DMS114 treated with DMSO at 0.1 percent for 48 hours (cell line): Measurements from ENCODE around the gene ARMC5.
A peak's percentile ranks its signal among the peaks of the same experiment; 100 is the strongest.
"Not testable (repeated sequence)": the region's sequence is repeated elsewhere in the genome, so short reads cannot be mapped to it uniquely, and the experiment has no call there.

Experiments
- DNase-seq: peaks from one replicate; lab custom pipeline; 2025; ENCODE audit not compliant: unreplicated experiment; lab: John Stamatoyannopoulos, UW

Gene ARMC5

DNA sequence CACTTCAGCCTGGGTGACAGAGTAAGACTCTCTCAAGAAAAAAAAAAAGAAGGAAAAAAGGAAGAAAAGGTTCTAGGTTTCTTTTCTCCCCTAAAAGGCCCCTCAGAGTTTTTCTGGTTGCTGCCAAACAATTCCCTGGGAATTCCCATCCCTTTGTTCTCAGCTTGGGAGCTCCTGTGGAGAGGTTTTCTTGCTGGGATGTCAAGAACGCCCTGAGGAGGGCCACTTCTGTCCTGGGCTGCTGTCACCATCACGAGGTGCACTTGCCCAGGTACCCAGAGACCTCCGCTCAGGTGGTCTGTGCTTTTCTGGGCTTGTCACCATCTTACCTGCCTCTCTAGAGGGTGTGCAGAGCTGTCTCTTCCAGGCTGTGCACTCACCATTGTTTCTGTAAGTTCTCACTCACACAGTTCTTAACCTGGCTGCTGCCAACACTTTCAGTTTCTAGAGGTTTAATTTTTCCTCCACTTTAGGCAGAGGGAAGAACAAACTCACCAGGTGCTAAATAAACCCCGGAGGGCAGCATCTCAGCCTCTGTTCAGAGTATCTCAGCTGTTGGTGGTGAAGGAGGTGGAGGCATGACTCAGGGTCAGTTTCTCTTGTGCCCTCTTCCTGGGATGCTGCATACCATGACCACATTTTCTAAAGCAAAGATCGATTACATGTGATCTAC, 28.8 kb upstream of the ARMC5 start:
- no peak for DNase-seq

DNA sequence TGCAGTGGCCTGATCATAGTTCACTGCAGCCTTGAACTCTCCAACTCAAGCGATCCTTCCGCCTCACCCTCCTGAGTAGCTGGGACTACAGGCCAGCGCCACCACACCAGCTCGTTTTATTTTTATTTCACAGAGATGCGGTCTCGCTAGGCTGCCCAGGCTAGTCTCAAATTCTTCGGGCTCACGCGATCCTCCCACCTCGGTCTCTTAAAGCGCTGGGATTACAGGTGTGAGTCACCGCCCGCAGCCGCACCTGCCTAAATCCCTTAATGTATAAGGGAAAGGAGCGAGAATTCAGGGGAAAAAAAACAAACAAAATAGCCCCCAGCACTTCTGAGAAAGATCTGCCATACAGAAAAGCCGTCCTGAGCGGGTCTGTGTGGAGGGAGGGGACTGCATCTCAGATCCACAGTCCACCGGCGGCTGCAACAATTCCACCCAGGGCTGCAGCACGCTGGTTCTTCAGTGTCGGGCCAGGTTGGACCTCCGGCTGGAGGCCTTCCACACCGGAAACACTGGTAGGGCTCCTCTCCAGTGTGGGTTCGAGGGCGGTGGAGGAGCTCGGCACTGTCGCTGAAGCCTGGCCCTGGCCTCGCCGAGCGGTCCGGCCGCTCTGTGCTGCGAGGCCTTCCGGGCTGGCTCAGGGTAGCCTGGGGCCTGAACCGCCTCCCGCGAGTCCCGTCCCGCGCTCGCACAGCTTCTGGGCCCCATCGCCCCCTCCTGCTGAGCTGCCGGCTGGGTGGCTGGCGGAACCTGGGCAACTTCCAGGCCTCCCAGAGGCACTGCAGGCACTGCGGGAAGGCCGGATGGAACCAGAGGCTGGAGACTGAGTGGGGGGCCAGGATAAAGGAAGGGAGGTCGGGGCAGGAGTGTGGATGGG, 23.7 kb upstream of the ARMC5 start:
- no peak for DNase-seq

DNA sequence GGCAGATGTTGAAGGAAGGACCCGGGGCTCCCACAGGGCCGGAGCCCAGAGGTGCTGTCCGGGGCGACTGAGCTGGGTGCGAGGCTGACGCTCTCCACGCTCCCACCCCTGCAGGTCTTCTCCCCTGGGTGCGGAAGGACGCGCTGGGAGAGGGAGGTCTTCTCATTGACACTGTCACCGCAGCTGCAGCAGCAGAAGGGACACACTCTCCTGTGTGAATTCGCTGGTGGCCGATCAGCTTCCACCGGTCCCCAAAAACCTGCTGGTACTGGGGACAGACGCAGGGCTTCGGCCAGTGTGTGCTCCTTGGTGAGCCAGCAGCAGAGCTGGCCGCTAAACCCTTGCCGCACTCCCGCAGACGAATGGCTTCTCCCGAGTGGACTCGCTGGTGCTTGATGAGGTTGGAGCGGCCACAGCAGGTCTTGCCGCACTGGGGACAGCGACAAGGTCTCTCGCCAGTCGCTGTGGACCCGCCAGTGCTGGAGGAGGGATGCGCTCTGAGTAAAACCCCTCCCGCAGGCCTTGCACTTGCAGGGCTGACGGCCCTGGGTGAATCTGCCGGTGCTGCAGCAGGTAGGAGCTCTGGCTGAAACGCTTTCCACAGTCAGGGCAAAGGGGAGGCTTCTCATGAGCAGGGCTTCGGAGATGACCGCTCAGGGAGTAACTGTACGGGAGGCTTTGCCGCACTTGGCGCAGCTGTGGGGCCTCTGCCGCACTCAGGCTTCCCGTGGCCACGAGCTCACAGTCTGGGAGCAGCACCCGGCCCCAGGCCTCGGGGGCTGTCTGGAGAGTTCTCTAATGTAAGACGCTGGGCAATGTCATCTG, 22.9 kb upstream of the ARMC5 start:
- DNase-seq = no peak

DNA sequence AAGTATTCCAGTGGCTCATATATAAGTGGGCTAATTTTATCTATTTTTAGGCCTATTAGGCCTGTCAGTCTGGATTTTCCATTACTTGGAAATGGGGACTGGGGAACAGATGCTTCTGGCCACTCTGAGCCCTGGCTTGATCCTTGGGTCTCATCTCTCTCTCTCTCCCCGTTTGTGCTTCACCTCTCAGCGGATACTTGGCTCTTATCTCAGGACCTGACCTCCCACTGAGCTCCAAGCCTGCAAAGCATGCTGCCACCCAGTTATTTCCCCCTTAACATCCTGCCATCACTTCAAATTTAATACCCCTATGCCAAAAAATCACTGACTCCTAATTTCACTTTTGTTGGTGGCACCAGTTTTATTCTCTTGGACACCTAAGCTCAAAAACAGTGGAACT, 20.9 kb upstream of the ARMC5 start:
- DNase-seq = no peak

DNA sequence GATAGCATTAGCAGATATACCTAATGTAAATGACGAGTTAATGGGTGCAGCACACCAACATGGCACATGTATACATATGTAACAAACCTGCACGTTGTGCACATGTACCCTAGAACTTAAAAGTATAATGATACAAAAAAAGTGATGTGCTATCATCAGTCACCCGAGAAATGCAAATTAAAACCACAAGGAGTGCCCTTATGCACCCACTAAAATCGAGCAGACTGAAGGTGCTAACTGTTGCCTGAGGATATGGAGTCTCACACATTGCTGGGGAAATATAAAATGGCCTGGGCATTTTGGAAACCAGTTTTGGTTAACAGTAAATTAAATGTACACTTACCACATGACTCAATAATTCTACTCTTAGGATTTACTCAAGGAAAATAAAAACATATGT, 20.3 kb upstream of the ARMC5 start:
- not testable (repeated sequence) for DNase-seq

GRCh38 chr16:31439519-31439918, 19.8 kb upstream of the ARMC5 start:
- no peak for DNase-seq

- no peak for DNase-seq
These were observed 18.7 kb upstream of the ARMC5 start for GRCh38 chr16:31440516-31441184.

DNA sequence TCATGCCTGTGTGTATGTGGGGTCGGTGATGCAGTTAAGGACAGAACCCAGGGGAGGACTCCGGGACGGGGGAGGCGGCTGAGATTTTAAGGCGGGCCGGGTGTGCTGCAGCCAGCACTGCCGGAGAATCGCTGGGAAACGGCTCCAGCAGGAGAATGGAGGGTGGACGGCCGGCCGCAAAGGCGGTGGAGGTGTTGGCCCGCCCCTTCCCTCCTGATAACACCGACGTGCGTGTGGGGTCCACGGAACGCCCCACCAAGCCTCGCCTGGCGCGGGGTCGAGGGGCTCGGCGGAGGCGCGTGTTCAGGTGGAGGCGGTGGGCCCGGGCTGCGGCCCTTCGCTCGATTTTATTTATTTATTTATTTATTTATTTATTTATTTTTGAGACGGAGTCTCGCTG, 17.3 kb upstream of the ARMC5 start:
- DNase-seq = no peak

DNA sequence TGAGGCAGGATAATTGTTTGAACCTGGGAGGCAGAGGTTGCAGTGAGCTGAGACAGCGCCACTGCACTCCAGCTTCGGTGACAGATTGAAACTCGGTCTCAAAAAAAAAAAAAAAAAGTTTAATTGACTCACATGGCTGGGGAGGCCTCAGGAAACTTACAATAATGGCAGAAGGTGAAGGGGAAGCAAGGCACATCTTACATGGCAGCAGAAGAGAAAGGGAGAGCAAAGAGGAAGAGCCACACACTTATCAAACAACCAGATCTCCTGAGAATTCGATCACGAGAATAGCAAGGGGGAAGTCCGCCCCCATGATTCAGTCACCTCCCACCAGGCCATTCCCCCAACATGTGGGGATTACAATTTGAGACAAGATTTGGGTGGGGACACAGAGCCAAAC, 13.4 kb upstream of the ARMC5 start:
- not testable (repeated sequence) for DNase-seq

DNA sequence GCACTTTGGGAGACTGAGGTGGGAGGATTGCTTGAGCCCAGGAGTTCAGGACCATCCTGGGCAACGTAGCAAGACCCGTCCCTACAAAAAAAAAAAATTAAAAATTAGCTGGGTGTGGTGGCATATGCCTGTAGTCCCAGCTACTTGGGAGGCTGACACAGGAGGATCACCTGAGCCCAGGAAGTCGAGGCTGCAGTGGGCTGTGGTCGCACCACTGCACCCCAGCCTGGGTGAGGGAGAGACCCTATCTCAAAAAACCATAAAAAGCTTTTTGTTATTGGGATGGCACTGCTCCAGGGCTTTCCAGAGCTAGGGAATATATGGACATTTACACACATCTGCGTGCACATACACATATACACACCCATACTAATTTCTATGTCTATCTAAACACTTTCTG, 8.1 kb upstream of the ARMC5 start:
- no peak for DNase-seq

DNA sequence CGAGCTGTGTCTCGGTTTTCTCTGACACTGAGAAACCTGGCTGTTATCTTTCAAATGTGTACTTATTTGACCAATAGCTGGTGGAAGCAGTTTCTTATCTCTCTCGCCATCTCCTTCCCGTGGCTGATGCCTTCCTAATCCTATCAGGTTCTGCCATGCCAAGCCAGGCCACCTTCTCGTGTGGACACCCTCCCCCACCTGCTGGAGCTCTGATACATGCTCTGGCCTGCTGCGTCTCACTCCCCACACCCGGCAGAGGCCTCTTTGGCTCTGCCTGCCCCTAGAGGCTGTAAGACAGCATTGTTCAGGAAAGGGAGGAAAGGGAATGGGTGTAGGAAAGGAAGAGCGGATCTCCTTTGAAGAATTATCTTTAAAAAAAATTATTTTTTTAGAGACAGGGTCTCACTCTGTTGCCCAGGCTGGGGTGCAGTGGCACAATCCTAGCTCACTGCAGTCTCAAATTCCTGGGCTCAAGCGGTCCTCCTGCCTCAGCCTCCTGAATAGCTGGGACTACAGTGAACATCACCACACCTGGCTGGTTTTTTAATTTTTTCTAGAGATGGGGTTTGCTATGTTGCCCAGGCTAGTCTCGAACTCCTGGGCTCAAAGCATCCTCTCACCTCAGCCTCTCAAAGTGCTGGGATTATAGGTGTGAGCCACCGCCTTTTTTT, 7.5 kb upstream of the ARMC5 start:
- peak; percentile 81 for DNase-seq

DNA sequence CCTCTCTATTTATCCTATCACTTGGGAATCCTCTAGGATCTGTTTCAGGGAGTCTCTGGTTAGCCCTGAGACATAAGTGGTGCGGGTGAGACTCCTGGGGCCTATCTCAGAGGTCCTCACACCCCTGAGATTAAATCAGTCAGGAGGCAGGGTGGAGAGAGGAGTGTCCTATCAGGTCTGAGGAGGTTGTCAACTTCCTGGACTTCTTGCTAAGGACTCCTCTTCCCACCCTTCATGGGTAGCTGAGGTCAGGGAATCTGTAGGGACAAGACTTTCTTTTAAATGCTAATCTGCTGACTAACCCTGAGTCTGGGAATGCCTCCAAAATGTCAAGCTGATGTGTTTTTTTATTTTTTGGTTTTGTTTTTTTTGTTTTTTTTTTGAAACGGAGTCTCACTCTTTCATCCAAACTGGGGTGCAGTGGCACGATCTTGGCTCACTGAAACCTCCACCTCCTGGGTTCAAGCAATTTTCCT, 6.6 kb upstream of the ARMC5 start:
- DNase-seq = no peak

DNA sequence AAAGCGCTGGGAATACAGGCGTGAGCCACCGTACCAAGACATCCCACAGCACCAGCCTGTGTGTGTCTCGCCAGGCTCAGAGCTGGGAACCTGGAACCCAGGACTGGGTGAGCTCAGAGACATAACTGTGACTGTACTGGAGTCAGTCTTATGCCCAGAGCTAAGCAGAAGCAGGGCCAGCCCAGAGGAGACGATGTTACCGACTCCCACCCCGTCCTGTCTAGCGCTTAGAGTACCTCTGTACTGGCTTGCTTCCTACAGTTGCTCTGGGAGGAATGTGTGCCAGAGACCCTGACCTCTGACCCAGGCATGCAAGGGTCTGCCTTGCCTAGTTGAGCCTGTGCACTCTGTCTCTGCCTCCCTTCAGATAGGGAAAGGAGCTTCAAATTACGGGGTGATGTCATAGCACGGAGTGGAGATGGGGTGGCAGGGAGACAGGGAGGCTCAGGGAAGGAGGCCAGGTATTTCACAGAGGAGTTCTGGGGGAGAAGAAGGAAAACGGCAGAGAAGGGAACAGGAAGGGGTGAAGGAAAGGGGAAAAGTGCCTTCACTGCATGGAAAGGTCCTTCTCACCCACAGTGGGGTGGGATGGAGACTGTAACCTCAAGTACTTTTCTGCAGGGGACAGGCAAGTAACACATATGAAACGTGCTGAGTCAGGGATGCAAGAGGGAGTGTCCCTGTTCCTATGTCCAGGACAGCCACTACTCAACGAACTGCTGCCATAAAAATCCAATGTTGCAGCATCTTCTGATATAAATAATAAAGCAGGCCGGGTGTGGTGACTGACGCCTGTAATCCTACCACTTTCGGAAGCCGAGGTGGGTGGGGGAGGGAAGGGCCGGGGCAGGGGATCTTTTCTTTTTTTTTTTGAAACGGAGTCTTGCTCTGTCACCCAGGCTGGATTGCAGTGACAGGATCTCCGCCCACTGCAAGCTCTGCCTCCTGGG, 5.8 kb upstream of the ARMC5 start:
- no peak for DNase-seq

DNA sequence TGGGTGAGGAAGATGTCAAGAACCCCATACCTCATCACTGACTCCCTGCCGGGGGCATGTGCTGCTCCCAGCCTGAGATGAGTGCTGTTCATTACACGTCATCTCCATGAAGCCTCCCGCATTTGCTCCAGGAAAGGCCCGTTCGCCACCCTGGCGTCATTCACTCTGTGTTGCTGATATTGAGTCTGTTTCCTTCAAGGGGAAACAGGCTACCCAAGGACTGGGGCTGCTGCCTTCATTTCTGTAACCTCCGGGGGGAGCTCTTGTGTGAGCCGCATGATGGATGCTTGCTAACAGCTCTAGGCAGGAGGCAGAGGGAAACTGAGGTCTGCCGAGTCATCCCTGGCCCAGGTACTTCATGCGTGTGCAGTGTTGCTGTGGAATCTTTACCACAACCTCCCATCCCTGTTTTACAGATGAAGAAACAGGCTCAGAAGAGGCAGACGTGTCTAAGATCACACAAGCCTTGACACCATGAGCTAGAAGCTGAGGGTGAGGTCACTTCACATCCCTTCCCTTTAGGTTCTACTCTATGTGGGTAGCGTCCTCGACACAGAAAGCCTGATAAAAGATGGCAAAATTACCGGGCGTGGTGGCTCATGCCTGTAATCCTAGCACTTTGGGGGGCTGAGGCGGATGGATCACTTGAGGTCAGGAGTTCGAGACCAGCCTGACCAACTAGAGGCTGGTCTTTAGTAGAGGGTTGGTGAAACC, 3.5 kb upstream of the ARMC5 start:
- DNase-seq = no peak

DNA sequence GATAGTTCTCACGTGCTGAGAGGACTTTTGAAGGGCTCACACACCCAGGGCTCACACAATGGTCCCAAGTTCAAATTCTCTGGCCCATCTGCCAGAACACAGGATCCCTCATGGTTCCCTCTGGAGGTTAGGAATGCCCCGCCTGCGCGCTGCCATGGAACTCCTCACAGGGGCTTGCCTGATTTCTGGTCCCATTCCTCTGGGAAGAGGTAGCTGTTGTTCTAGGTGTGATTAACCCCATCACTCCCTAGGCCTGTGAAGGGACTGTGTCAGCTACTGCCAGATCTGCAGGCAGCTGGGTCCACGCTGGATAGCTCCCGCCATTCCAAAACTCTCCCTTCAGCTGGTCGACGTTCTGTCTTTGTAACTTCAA, 2.3 kb upstream of the ARMC5 start:
- DNase-seq = no peak

- DNase-seq = no peak
These were observed 1.0 kb upstream of the ARMC5 start for GRCh38 chr16:31458073-31458843.

- peak; percentile 96 for DNase-seq
These were observed 633 bp downstream of the ARMC5 start for GRCh38 chr16:31459687-31460581.
